Measurements from ENCODE around the gene KDM8.

- no peak for TF ChIP-seq CTCF (conservative IDR thresholded peaks at IDR 0.05)
- no peak for TF ChIP-seq ZFX (IDR thresholded peaks at IDR 0.05)
Measured at GRCh38 chr16:27205423-27206065, 2.2 kb downstream of the KDM8 start.
